ENCODE results near the gene LITAF. TPM values are rescaled to one million over a fixed set of nuclear protein-coding genes. Genes with fewer than 3 reads are reported as not detected.

Gene LITAF
- polyA plus RNA-seq, 1 donor (not counting 4 experiments of a cell fraction or from before 2014, with no cell fraction given) = 85.4 TPM

DNA sequence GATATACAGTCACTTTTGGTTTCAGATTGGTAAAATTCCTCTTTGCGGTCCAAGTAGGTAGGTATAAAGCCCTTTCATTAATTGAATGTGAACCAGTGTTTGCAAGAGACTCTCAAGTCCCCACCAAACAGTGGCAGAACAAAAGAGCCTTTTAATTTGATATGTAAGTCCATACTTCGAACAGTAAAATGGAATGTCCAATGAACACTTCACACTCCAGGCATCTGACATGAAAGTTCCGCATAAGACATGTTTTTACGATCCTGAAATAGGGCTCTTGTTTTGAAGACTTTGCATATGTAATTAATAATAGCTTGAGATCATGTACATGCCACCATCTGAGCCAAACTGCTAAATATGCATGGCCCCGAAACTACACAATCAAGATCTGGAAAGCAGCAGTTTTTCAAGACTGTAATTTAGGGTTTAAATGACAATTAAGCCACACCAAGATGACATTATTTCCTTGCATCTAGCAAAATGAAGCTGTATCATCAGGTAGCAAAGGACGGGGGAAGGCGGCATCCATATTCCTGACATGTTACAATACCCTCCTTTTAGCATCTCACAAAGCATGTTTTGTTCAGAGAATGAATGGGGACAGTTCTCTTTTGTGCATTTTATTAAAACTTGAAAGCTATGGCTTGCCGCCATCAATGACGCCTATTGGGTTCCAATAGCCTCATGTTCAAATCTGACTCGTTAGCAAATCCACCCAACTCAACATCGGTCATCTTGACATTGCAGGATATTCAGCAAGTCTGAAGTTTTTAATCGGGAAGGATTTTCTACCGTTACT, 39.4 kb downstream of the LITAF start:
- H3K4me1 ChIP-seq (ENCODE audit: control insufficient read depth, extremely low read depth, insufficient read depth, low read length) = peaks cover under 1% of the 10 kb centered on the region
- no peaks in the 10 kb centered on the region for H3K27me3 ChIP-seq (ENCODE audit: control insufficient read depth, extremely low read depth, insufficient read depth, low read length)
- no peak overlapping the region for H3K9ac ChIP-seq (ENCODE audit: control insufficient read depth, extremely low read depth, insufficient read depth, low read length)
- DNase-seq (ENCODE audit: low read depth, low spot score) = no peak
- H2AFZ ChIP-seq (ENCODE audit: control insufficient read depth, low read length) = no peak overlapping the region
- TF ChIP-seq, protein P1, sequence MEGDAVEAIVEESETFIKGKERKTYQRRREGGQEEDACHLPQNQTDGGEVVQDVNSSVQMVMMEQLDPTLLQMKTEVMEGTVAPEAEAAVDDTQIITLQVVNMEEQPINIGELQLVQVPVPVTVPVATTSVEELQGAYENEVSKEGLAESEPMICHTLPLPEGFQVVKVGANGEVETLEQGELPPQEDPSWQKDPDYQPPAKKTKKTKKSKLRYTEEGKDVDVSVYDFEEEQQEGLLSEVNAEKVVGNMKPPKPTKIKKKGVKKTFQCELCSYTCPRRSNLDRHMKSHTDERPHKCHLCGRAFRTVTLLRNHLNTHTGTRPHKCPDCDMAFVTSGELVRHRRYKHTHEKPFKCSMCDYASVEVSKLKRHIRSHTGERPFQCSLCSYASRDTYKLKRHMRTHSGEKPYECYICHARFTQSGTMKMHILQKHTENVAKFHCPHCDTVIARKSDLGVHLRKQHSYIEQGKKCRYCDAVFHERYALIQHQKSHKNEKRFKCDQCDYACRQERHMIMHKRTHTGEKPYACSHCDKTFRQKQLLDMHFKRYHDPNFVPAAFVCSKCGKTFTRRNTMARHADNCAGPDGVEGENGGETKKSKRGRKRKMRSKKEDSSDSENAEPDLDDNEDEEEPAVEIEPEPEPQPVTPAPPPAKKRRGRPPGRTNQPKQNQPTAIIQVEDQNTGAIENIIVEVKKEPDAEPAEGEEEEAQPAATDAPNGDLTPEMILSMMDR (optimal IDR thresholded peaks at IDR 0.05 in 1 of 3, IDR thresholded peaks at IDR 0.05 in 1 of 3, conservative IDR thresholded peaks at IDR 0.05 in 1 of 3; ENCODE audit: extremely low read depth in 1 of 3, insufficient read depth in 2 of 3, low read length in 3 of 3) = no peak
- TF ChIP-seq EZH2 (IDR thresholded peaks at IDR 0.05; ENCODE audit: low read length) = no peak
- H3K4me3 ChIP-seq (ENCODE audit: control insufficient read depth in 2 of 3, extremely low read depth in 1 of 3, insufficient read depth in 2 of 3, low read depth in 1 of 3, low read length in 3 of 3) = no peak overlapping the region
- no peak overlapping the region for H3K27ac ChIP-seq (ENCODE audit: control insufficient read depth, insufficient read depth, low read length)
- H3K79me2 ChIP-seq (ENCODE audit: control insufficient read depth, insufficient read depth, low read length) = no peaks in the 10 kb centered on the region
- no peak overlapping the region for H3K4me2 ChIP-seq (ENCODE audit: control insufficient read depth, extremely low read depth, insufficient read depth, low read depth, low read length)
- dilution Hi-C loops (cut with MboI; ENCODE audit: extremely low pct_ligation_motif_present, low sequenced_read_pairs) = no loop called here
- FAIRE-seq = no peak
- H3K9me3 ChIP-seq (ENCODE audit: control insufficient read depth, low read depth, low read length) = no peaks in the 10 kb centered on the region
- no peaks in the 10 kb centered on the region for H3K9me1 ChIP-seq (ENCODE audit: control insufficient read depth, extremely low read depth, insufficient read depth, low read length)
- peaks cover 17% of the 10 kb centered on the region in 2 experiments for H3K36me3 ChIP-seq (ENCODE audit: control insufficient read depth in 2 of 2, extremely low read depth in 1 of 2, insufficient read depth in 2 of 2, low read length in 2 of 2)
- H4K20me1 ChIP-seq (ENCODE audit: control insufficient read depth, extremely low read depth, insufficient read depth, low read length) = no peaks in the 10 kb centered on the region

DNA sequence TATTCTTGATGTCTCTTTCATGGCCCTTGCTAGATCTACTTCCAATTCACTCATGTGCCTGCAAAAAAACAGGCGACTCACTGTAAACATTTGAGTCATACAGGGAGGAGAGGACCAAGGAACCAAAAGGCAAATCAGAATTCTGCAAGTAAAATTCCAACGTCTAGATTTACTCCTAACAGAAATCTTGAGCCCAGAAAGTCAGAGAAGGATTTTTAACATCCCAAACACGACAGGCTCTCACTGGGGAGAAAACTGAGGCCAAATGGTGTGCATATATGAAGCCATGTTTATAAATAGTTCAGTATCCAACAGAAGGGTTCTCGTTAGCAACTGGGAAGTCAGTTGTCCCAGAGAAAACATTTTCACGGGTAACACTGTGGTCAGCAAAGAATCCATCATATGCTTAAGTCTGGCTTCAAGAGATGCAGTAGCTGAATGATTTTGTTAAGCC, 40.1 kb downstream of the LITAF start:
- Histone ChIP-seq H2AFZ (ENCODE audit: control insufficient read depth, low read length) (no peak overlapping the region), H3K4me2 (ENCODE audit: control insufficient read depth, extremely low read depth, insufficient read depth, low read depth, low read length) (no peak overlapping the region), H3K79me2 (ENCODE audit: control insufficient read depth, insufficient read depth, low read length) (no peaks in the 10 kb centered on the region), H4K20me1 (ENCODE audit: control insufficient read depth, extremely low read depth, insufficient read depth, low read length) (no peaks in the 10 kb centered on the region), H3K4me3 (ENCODE audit: control insufficient read depth in 2 of 3, extremely low read depth in 1 of 3, insufficient read depth in 2 of 3, low read depth in 1 of 3, low read length in 3 of 3) (no peak overlapping the region), H3K36me3 (ENCODE audit: control insufficient read depth in 2 of 2, extremely low read depth in 1 of 2, insufficient read depth in 2 of 2, low read length in 2 of 2) (peaks cover 16 to 17% of the 10 kb centered on the region in 2 experiments), H3K27ac (ENCODE audit: control insufficient read depth, insufficient read depth, low read length) (no peak overlapping the region), H3K9me3 (ENCODE audit: control insufficient read depth, low read depth, low read length) (no peaks in the 10 kb centered on the region), H3K9ac (ENCODE audit: control insufficient read depth, extremely low read depth, insufficient read depth, low read length) (no peak overlapping the region), H3K27me3 (ENCODE audit: control insufficient read depth, extremely low read depth, insufficient read depth, low read length) (no peaks in the 10 kb centered on the region), H3K9me1 (ENCODE audit: control insufficient read depth, extremely low read depth, insufficient read depth, low read length) (no peaks in the 10 kb centered on the region), H3K4me1 (ENCODE audit: control insufficient read depth, extremely low read depth, insufficient read depth, low read length) (no peaks in the 10 kb centered on the region)
- TF ChIP-seq, protein P1 (optimal IDR thresholded peaks at IDR 0.05 in 1 of 3, IDR thresholded peaks at IDR 0.05 in 1 of 3, conservative IDR thresholded peaks at IDR 0.05 in 1 of 3; ENCODE audit: extremely low read depth in 1 of 3, insufficient read depth in 2 of 3, low read length in 3 of 3) = no peak
- no peak for TF ChIP-seq EZH2 (IDR thresholded peaks at IDR 0.05; ENCODE audit: low read length)
- FAIRE-seq (no peak), DNase-seq (ENCODE audit: low read depth, low spot score) (no peak)
- dilution Hi-C loops (cut with MboI; ENCODE audit: extremely low pct_ligation_motif_present, low sequenced_read_pairs) = no loop called here

Data from keratinocyte (primary cell).